Prostate gland (tissue), 2 donors: ENCODE data around the gene ZNF579.

Source experiments
- POLR2A ChIP-seq: fragments of 450-650 bp; IDR thresholded peaks from one replicate; pipeline ENCODE4 v1.6.1; 2016; ENCODE audit warnings: antibody characterized with exemption, mild to moderate bottlenecking
- POLR2AphosphoS5 ChIP-seq: sonication (generic); formaldehyde crosslinking; IDR thresholded peaks from one replicate; pipeline ENCODE4 v1.6.1; 2017; ENCODE audit warnings: antibody characterized with exemption
- TF ChIP-seq, protein P1 (sequence below), 4 experiments: fragments of 200-600 bp in 2 of 4; fragments of 450-650 bp in 2 of 4; sonication (generic) in 2 of 4; IDR thresholded peaks; 1 replicate in 3 of 4; 2 replicates in 1 of 4; pipeline ENCODE4 v1.5.1; 2016 to 2019; ENCODE audit warnings: antibody characterized with exemption in 4 of 4, mild to moderate bottlenecking in 2 of 4, moderate library complexity in 2 of 4

DNA sequence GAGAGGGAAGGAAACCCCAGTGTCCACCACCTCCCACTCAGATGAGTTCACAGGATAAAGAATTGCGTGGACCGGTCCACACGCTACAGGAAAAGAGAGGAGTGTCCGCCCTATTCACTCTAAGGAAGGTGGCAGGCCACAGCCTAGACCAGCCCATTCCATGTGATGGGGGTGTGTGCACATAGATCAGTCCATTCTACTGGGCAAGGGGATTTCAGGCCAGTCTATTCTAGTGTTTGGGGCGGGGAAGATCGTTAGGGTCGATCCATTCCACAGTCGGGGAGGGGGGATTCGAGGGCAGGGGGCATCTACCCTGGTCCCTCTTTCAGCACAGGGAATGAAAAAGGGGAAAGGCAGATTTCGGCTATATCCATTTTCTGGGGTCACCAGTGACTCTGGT is 10.9 kb upstream of the ZNF579 start:
- TF ChIP-seq POLR2A (no peak), POLR2AphosphoS5 (no peak)
- TF ChIP-seq, protein P1, sequence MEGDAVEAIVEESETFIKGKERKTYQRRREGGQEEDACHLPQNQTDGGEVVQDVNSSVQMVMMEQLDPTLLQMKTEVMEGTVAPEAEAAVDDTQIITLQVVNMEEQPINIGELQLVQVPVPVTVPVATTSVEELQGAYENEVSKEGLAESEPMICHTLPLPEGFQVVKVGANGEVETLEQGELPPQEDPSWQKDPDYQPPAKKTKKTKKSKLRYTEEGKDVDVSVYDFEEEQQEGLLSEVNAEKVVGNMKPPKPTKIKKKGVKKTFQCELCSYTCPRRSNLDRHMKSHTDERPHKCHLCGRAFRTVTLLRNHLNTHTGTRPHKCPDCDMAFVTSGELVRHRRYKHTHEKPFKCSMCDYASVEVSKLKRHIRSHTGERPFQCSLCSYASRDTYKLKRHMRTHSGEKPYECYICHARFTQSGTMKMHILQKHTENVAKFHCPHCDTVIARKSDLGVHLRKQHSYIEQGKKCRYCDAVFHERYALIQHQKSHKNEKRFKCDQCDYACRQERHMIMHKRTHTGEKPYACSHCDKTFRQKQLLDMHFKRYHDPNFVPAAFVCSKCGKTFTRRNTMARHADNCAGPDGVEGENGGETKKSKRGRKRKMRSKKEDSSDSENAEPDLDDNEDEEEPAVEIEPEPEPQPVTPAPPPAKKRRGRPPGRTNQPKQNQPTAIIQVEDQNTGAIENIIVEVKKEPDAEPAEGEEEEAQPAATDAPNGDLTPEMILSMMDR (IDR thresholded peaks at IDR 0.05) = no peak
